Esophagus squamous epithelium (tissue), 4 donors: ENCODE measurements around the gene MAGEF1.

Experiments used
- CTCF ChIP-seq, 6 experiments: fragments of 450-650 bp in 4 of 6; fragments of 200-600 bp in 2 of 6; sonication (generic) in 2 of 6; IDR thresholded peaks; one replicate each; pipeline ENCODE4 v1.5.1; 2016 to 2019; ENCODE audit warnings: antibody characterized with exemption in 6 of 6, mild to moderate bottlenecking in 4 of 6, moderate library complexity in 4 of 6
- POLR2A ChIP-seq, 4 donors: fragments of 450-650 bp; IDR thresholded peaks; one replicate each; pipeline ENCODE4 v1.6.1; 2017; ENCODE audit warnings: antibody characterized with exemption in 4 of 4, mild to moderate bottlenecking in 4 of 4, moderate library complexity in 3 of 4

DNA sequence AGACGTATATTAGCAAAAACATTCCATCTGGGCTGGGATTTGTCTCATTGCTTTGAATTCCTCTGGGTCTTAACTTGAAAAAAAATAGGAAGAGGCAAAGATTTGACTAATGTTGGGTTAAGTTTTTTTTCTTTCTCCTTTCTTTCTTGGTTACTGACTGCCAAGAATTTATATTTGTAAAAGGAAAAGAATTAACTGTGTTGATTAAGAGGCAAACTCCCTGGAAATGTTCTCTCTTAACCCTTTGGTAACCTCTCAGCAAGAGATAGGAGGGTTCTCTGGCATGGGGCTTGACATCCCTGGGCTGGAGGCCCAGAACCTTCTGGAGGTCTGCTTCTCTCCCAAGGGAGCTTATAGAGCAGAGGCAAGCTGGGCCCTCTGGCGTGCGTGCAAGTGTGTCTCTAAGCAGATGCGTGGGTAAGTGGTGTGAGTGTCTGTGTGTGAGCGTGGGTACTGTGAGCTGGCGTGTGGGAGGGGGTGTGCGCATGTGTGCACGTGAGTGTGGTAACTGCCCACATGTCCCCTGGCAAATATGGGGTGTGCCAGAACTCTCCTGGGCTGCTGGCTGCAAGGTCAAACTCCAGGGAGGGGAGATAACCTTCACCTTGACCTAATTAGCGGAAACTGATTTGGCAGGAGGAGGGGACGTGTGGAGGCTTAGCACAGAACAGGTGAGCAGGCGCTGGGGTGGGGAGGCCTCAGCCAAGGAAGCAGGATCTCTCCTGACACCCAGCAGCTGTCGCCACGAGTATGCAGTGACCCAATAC is 49.4 kb upstream of the MAGEF1 start:
- TF ChIP-seq POLR2A (IDR thresholded peaks at IDR 0.05) = no peak
- TF ChIP-seq CTCF (IDR thresholded peaks at IDR 0.05) = no peak
